Stimulated activated CD4-positive, alpha-beta T cell treated with anti-CD3 and anti-CD28 coated beads, Interleukin-12 subunit alpha, Interleukin-12 subunit beta, amount 100 ng/mL, for 24 hours (primary cell): ENCODE results near the gene PREPL.

Experiments used
- DNase-seq, 2 experiments: peaks; one replicate each; pipeline ENCODE4 v3.0.0-alpha.2; 2020; ENCODE audit warnings: low read depth in 2 of 2

PREPL gene

DNA sequence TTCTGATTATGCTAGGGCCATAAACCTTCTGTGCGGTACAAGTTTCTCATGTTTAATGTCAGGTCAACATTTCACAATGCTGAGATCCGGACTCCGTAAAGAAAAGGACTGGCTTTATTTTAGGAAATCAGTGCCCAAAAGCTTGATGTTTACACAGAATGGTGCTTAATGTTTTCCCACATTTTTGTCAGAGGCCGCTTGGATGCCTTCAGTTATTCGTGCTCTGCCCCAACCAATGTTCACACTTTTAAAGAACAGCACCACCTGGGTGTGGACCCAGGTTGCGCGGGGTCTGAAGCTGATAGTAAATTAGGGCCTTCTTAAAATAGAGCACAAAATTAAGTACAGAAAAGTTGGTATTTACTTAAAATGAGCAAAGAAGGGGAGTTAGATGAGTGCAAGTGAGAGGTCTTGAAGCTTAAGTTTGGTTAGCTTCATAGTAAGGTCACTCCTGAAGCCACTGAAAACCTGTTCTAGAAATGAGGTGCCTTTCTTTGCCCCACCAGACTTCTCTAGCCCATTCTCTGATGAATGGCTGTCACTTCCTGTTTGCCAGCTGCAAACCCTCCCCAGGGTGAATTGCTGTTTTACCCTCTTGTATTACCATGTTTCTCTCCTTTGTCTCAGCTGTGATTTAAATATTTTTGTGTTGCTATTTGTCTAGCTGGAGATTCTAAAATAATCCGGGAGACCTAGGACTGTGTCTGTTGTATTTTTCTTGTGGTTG is 65.5 kb downstream of the PREPL start:
- no peak for DNase-seq

DNA sequence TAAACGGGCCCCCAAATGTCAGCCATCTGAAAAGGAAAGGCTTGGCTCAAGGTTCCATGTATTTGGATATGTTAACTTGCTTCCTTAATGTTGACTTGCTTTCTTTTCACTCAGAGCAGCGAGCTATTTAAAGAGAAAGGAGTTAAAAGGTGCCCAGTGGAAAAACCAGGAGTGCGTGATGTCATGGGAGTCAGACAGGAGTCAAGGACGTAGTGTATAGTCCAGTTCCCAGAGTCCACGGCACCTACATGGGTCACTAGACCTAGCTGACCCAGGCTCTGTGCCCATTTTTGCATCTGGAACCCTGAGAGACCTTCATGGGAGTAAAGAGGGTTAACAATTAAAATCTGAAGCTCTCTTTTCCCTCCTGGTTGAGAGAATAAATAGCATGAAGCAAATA is 66.2 kb downstream of the PREPL start:
- DNase-seq, result no peak

DNA sequence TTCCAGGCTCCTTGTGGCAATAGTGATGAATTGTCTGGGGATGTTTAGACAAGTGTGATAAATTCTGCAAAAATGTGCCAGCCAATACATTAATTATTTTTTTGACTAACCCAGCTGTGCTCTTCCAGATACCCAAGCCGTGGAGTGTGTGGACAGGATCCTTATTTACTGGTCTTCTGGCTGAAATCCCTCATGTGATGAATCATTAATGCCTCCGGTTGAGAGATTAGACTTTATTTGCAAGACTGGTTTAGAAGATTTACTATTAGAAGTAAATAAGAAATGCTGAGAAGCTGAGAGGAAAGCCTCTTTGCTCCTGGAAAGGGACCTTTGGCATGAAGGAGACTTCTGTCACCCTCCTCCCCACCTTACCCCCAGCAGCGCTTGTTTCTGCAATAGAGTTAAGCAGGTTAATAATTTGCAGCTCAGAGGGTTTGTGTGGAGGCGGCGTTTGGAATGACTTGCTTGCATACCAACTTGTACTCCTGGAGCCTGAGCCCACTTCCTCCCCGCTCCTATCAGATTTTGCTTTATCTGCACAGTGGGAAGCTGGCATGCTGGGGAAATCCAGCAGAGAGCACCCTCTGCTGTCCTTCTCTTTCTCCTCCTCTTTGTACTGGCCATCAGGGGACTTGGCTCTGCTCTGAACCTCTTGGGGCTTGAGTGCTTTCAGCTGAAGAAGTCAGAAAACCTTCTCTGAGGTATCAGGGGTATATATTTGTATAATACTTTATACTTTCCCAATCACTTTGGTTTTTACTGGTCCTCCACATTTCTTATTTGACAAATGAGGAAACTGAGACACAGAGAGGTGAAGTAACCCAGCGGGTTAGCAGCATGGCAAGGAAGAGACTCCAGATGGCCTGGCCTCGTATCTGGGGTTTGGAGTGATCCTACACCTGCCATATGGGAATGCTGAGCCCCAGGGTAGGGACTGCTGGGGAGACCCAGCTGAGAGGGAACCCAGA is 69.7 kb downstream of the PREPL start:
- DNase-seq, result no peak

DNA sequence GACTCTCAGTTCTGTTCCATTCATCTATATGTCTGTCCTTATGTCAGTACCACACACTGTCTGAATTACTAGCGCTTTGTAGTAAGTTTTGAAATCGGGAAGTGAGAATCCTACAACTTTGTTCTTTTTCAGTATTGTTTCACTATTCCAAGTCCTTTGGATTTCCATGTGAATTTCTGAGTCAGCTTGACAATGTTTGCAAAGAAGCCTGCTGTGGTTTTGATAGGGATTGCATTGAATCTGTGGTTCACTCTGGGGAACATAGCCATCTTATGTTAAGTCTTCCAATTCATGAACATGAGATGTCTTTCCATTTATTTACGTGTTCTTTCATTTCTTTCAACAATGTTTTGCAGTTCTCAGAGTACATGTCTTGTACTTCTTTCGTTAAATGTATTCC is 71.0 kb downstream of the PREPL start:
- DNase-seq, result no peak

DNA sequence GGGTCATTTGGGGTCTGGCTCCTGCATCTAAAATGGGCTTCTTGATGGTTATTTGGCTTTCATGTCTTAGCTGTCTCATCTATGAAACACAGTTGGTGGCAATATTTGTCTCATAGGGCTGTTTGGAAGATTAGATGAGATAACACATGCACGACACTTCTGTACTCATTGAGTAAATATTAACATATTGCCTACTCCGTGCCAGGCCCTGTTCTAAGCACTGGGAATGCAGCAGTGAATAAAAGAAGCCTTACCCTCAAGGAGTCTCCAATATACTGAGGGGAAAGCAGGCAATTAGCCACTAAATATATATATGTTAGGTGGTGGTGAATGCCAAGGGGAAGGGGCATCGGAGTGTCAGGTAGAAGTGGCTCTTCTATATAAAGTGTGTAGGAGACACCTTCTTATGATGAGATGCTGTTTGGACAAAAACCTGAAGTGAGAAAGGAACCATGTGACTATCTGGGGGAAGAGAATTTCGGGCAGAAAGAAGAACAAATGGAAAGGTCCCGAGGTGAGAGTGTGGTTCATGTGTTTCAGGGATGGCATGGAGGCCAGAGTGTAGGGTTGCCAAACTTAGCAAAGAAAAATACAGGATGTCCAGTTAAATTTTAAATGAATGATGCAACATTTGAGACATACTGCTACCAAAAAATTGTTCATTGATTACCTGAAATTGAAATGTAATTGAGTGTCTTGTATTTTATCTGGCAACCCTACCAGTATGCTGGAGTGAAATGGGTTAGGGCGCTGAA is 74.2 kb downstream of the PREPL start:
- no peak for DNase-seq

DNA sequence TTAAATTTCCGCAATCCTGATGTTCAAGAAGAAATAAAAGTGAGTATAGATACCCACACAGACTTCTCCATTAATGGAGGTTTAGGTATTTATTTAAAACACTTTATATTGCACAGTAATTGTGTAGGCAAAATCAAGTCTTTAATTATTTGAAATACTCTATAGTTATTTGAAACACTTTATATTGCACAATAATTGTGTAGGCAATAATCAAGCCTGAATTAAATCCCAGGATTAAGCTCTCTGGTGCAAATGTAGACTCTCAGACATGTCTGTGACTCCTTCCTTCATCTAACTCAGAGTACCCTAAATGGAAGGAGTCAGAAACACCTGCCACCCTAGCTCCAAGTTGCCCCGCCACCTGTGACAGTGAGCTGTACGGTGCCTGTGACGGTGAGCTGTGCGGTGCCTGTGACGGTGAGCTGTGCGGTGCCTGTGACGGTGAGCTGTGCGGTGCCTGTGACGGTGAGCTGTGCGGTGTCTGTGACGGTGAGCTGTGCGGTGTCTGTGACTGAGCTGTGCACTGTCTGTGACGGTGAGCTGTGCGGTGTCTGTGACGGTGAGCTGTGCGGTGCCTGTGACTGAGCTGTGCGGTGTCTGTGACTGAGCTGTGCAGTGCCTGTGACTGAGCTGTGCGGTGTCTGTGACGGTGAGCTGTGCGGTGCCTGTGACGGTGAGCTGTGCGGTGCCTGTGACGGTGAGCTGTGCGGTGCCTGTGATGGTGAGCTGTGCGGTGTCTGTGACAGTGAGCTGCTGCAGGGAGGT is 75.0 kb downstream of the PREPL start:
- DNase-seq, result no peak

DNA sequence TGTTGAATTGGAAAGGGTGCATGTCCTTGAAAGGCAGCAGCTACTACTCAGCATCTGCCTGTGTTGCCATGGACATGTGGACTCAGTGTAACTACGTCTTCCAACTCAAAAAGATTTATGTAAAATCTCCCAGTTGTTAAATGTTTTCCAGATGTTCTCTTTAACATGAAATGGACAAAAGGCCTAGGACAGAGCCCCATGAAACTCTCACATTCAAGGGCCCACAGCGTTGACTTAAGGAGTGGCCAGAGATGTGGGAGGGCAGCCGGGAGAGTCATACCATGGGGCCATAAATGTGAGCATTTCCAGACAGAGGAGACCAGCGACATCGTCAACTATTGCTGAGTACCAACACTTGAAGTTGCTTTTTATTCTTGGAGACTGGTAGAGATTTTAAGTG is 76.1 kb downstream of the PREPL start:
- DNase-seq, result no peak

DNA sequence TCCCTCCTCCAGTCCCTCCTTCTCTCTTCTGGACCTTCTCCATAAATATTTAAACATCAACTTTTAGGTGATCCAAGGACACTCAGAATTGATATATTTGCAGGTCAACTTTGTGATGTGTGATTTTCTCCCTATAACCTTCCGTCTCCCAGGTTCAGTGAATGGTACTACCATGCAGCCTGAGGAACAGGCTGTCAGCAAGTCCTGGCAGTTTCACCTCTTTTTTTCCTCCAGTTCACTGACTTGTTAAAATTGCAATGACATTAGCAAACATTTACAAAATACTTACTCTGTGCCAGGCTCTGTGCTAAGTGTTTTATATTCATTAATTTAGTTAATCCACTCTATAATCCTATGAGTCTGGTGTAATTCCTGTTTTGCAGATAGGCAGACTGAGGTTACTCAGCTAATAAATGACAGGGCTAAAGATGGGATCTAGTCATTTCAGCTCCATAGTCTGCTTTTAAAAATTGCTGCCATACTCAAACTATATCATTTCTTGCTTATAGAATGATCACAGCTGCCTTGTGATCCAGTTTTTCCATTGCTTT is 78.1 kb downstream of the PREPL start:
- DNase-seq, result no peak

DNA sequence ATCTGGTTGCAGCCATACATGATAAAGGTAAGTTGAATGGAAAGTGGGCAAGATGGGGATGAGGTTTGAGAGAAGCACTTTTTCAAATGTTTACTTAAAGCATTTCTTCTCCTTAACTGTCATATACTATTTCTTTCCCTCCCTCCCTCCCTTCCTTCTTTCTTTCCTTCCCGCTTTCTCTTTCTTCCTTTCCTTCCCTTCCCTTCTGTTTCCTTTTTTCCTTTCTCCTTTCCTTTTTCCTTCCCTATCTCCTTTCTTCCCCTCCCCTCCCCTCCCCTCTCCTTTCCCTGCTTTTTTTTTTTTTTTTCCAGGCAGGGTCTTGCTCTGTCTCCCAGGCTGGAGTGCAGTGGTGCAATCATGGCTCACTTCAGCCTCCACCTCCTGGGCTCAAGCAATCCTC is 80.4 kb downstream of the PREPL start:
- DNase-seq, result no peak

DNA sequence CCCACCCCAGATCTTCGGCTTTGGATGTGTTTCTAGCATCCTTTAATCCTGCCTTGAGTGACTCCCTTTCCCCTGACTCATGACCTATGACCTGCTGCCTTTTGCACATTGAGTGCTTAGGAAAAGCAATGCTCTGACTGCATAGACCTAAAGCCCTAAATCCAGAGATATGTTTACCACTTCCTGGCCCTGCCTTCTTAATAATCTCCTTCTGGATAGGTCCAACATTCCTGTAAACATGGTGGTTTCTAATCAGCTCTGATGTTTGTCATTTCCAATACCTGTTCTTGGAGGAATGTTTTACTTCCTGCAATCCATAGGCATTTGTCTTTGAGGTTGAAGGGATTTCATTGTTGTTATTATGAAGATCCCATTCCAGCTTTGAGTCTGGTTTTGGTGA is 83.8 kb downstream of the PREPL start:
- no peak for DNase-seq

DNA sequence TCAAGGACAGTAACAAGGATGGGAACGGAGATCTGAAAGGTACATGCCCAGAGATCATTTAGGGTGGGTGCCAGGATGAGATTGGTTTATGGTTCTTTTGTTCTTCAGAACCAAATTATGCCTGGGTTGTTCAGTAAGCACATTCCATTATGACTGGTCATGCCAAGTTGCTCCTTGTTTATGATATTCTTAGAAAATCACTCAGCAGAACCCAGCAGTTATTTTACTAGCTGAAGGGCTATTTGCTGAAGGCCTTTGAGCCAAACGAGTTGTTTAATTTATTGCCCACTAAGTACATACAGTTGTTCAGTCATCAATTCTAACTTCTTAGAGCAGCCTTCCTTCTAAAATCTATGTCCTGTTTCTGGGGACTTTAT is 85.4 kb downstream of the PREPL start:
- DNase-seq, result no peak

DNA sequence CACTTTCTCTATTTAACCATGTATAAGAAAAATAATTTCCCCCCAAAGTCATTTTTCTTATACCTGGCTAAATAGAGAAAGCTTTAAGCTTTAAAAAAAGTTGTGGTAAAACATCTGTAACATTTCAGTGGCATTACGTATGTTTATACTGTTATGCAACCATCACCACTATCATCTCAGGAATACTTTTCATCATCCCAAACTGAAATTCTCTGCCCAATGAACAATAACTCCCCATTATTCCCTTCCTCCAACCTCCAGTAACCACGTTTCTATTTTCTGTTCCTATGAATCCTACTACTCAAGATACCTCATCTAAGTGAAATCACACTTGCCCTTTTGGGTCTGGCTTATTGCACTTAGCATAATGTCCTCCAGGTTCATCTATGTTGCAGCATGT is 87.7 kb downstream of the PREPL start:
- no peak for DNase-seq

DNA sequence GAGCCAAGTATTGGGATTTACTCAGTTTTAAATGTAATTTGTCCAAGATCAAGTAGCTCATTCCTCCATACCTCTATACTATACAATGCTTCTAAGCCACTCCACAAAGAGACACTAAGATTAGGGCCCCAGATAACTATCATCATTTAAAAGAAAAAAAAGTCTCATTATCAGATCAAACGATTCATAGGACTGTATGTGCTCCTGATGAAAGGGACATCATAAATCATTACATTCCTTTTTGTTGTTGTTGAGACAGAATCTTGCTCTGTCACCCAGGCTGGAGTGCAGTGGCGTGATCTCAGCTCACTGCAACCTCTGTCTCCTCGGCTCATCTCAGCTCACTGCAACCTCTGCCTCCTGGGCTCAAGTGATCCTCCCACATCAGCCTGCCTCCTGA is 88.2 kb downstream of the PREPL start:
- no peak for DNase-seq

DNA sequence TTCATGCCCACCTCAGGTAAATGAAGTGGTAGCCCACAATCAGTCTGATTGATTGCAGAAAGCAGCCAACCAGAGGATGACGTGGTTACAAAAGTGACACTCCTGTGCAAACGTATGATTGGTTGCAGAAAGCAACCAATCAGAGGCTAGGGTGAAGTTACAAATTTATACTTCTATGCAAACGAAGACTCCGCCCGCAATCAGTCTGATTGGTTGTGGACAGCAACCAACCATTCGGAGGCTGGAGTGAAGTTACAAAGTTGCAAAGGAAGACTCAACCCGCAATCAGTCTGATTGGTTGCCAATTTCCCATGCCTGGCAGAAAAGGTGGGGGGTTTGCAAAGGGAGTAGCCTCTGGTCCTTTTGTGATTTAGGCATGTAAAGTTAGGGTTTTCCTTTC is 90.0 kb downstream of the PREPL start:
- no peak for DNase-seq

DNA sequence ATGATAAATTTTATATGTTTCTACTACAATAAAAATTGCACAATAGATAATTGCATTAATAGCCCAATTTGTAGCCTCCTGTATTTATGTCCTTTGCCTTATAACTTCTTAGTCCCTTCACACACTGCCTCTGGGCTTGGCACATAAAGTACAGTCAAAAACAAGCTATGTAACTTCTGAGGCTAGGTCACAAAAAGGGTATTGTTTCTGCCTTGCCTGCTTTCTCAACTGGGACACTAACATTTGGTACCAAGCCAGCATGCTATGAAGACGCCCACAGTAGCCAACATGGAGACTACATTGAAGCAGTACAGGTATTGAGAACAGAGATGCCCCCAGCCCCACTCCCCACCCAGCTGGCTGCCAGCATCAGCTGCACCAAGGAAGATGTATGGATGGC is 91.5 kb downstream of the PREPL start:
- no peak for DNase-seq

DNA sequence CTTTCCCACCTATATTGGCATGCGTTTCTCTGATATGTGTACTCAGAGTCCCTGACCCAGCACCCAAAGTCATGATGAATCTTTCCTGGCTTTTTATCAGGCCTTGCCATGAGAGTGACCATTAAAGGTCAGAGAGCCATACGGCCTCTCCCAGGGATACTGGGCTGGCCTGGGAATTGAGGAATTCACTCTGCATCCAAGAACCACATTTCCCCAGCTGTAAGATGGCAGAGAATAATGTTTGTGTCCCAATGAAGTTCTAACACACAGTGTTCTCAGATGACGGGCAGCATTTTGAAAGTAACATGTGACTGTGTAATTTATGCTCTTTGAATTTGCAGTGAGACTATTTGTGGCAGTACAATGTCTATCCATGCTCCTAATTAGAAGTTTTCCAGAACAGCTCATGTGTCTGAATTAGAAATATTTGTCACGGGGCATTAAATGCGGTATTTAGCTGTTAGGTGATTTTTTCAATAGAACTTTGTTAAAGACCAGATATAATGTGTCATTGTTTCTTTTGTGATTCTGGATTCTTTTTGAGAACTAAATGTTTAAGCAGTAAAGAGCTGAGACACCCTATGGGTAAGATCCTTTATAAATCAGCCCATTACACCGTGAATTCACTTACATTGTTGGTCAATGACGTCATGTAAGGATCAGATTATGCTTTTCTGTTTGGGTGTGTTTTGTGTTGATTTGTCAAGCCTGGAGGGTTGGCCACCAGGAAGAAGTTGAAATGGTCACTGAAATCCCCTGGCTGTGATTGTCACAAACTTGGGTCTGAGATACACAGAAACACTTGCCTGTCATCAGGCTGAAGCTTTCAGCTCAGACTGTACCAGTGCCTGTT is 93.3 kb downstream of the PREPL start:
- DNase-seq, result no peak
